HCT116 (cell line): ENCODE data around the gene TRHDE. TPM values are rescaled to one million over a fixed set of nuclear protein-coding genes. Genes with fewer than 3 reads are reported as not detected.

Experiments used
- ATAC-seq: fragments of 200-7000 bp; cut with Tn5 transposase; 2 replicates; pipeline ENCODE4 v1.9.1; 2020; ENCODE audit warnings: mild to moderate bottlenecking, moderate library complexity
- BruUV-seq: library from RNA; stranded (reverse); fragments of 400-500 nt; replicated peaks from 2 replicates; lab custom pipeline; 2021; lab: Mats Ljungman, UMichigan
- CTCF ChIA-PET: fragments of 300-600 bp; sonication (Branson Sonifier 250); formaldehyde crosslinking; loops from one replicate; lab custom pipeline; 2021; ENCODE audit warnings: antibody characterized with exemption; lab: Charles Lee
- POLR2A ChIA-PET: fragments of 300-600, 350-600 bp; sonication (Branson Sonifier 250); formaldehyde crosslinking; loops from one replicate; lab custom pipeline; 2021; ENCODE audit warnings: antibody characterized with exemption; lab: Charles Lee
- RAD21 ChIA-PET, 2 experiments: fragments of 300-600 bp; sonication (Branson Sonifier 250); formaldehyde crosslinking; loops; one replicate each; lab custom pipeline; 2023; ENCODE audit warnings: low total read pairs in 2 of 2; ENCODE audit not compliant: uncharacterized antibody in 2 of 2, unreplicated experiment in 2 of 2, low non-redundant PET in 1 of 2; lab: Charles Lee
- DNase-seq: peaks from one replicate; pipeline ENCODE4 v3.0.0-alpha.2; 2010; ENCODE audit warnings: low read depth, low spot score
- H2AFZ ChIP-seq: fragments of 200-600 bp; shearing (Covaris generic), sonication (generic); 2 replicates; pipeline ENCODE4 v1.6.1; 2017; ENCODE audit warnings: low read depth, mixed run types, mixed read lengths, antibody characterized with exemption, low read length; ENCODE audit not compliant: poor library complexity, severe bottlenecking
- H3K27ac ChIP-seq: 2 replicates; pipeline ENCODE4 v1.5.1; 2012; ENCODE audit warnings: low read depth, low read length
- H3K27me3 ChIP-seq: fragments of 200-600 bp; sonication (generic); 2 replicates; pipeline ENCODE4 v1.6.1; 2016; ENCODE audit warnings: mixed run types, low read length, mixed read lengths; ENCODE audit not compliant: insufficient read depth
- H3K36me3 ChIP-seq, 2 experiments: fragments of 200-500 bp in 1 of 2; fragments of 200-600 bp in 1 of 2; sonication (Bioruptor generic) in 1 of 2; sonication (generic) in 1 of 2; 2 replicates each; pipeline versions ENCODE4 v1.5.1 to v1.6.1; 2014 to 2016; ENCODE audit warnings: low read length in 2 of 2, inconsistent platforms in 1 of 2, mixed read lengths in 1 of 2, mixed run types in 1 of 2; ENCODE audit not compliant: insufficient read depth in 2 of 2, control insufficient read depth in 1 of 2
- H3K4me1 ChIP-seq, 2 experiments: fragments of 200-600 bp in 1 of 2; sonication (generic) in 1 of 2; 2 replicates each; pipeline versions ENCODE4 v1.5.1 to v1.6.1; 2012 to 2017; ENCODE audit warnings: low read length in 2 of 2, inconsistent platforms in 1 of 2, mild to moderate bottlenecking in 1 of 2, mixed read lengths in 1 of 2, mixed run types in 1 of 2, moderate library complexity in 1 of 2; ENCODE audit not compliant: insufficient read depth in 2 of 2, control insufficient read depth in 1 of 2
- H3K4me2 ChIP-seq: fragments of 200-600 bp; sonication (generic); 2 replicates; pipeline ENCODE4 v1.6.1; 2017; ENCODE audit warnings: mixed run types, low read length, mixed read lengths
- H3K4me3 ChIP-seq, 2 experiments: fragments of 200-600 bp in 1 of 2; sonication (generic) in 1 of 2; replicated peaks in 1 of 2; 2 replicates each; pipeline ENCODE4 v1.5.1; 2011 to 2016; ENCODE audit warnings: low read length in 2 of 2, control low read depth in 1 of 2, low read depth in 1 of 2, mild to moderate bottlenecking in 1 of 2, mixed read lengths in 1 of 2, mixed run types in 1 of 2
- H3K79me2 ChIP-seq: fragments of 200-600 bp; sonication (generic); 2 replicates; pipeline ENCODE4 v1.6.1; 2017; ENCODE audit warnings: mild to moderate bottlenecking, mixed run types, low read length, moderate library complexity, mixed read lengths; ENCODE audit not compliant: insufficient read depth
- H3K9ac ChIP-seq: fragments of 200-600 bp; sonication (generic); 2 replicates; pipeline ENCODE4 v1.6.1; 2016; ENCODE audit warnings: low read length, mixed read lengths
- H3K9me2 ChIP-seq: fragments of 200-600 bp; sonication (generic), shearing (Covaris generic); 2 replicates; pipeline ENCODE4 v1.6.1; 2017; ENCODE audit warnings: mixed run types, mild to moderate bottlenecking, moderate library complexity; ENCODE audit not compliant: insufficient read depth
- H3K9me3 ChIP-seq, 2 experiments: fragments of 200-500 bp in 1 of 2; fragments of 200-600 bp in 1 of 2; sonication (Bioruptor generic) in 1 of 2; sonication (generic) in 1 of 2; 2 replicates each; pipeline ENCODE4 v1.6.1; 2014 to 2017; ENCODE audit warnings: low read length in 2 of 2, mixed read lengths in 2 of 2, inconsistent platforms in 1 of 2, low read depth in 1 of 2, mild to moderate bottlenecking in 1 of 2, mixed run types in 1 of 2, moderate library complexity in 1 of 2; ENCODE audit not compliant: control insufficient read depth in 1 of 2, insufficient read depth in 1 of 2
- H4K20me1 ChIP-seq: fragments of 200-600 bp; sonication (generic), shearing (Covaris generic); 2 replicates; pipeline ENCODE4 v1.6.1; 2017; ENCODE audit warnings: mixed run types, mild to moderate bottlenecking, moderate library complexity; ENCODE audit not compliant: insufficient read depth
- CBX3 ChIP-seq: IDR thresholded peaks from 2 replicates; pipeline ENCODE4 v1.6.1; 2012; ENCODE audit warnings: low read depth
- EGR1 ChIP-seq: IDR thresholded peaks from 2 replicates; pipeline ENCODE4 v1.6.1; 2012; ENCODE audit warnings: low read depth
- ELF1 ChIP-seq: IDR thresholded peaks from 2 replicates; pipeline ENCODE4 v1.6.1; 2012; ENCODE audit warnings: low read depth, borderline replicate concordance
- EZH2 ChIP-seq: fragments of 200-600 bp; sonication (generic); IDR thresholded peaks from 2 replicates; pipeline ENCODE4 v1.6.1; 2017; ENCODE audit warnings: antibody characterized with exemption, mixed run types
- FOSL1 ChIP-seq: IDR thresholded peaks from 2 replicates; pipeline ENCODE4 v1.6.1; 2012; ENCODE audit warnings: low read depth
- POLR2A ChIP-seq: IDR thresholded peaks from 2 replicates; pipeline ENCODE4 v1.7.0; 2011; ENCODE audit warnings: borderline replicate concordance; ENCODE audit not compliant: insufficient read depth, insufficient read length; ENCODE audit errors: extremely low read depth
- RAD21 ChIP-seq: IDR thresholded peaks from 2 replicates; pipeline ENCODE4 v1.6.1; 2012; ENCODE audit warnings: low read depth, mild to moderate bottlenecking
- SIN3A ChIP-seq: IDR thresholded peaks from 2 replicates; pipeline ENCODE4 v1.6.1; 2012; ENCODE audit warnings: low read depth
- SP1 ChIP-seq: IDR thresholded peaks from 2 replicates; pipeline ENCODE4 v1.6.1; 2012; ENCODE audit warnings: low read depth
- YY1 ChIP-seq: IDR thresholded peaks from 2 replicates; pipeline ENCODE4 v1.6.1; 2011; ENCODE audit warnings: low read length, low read depth, moderate library complexity, mild to moderate bottlenecking; ENCODE audit not compliant: insufficient replicate concordance; ENCODE audit errors: extremely low read depth
- ZFX ChIP-seq: fragments of 450-650 bp; IDR thresholded peaks from 2 replicates; pipeline ENCODE4 v1.6.1; 2017
- ZNF274 ChIP-seq: fragments of 200-500 bp; sonication (Bioruptor generic); IDR thresholded peaks from 2 replicates; pipeline ENCODE4 v1.6.1; 2014; ENCODE audit warnings: mild to moderate bottlenecking, low read depth, low read length, inconsistent platforms
- intact Hi-C: fragments of 100-400 bp; cut with micrococcal nuclease; formaldehyde crosslinking; loops from 2 replicates; pipeline ENCODE4 v1.10.0; 2022
- total RNA-seq: library from RNA; stranded (reverse); gene quantifications from one replicate; pipeline ENCODE4 v1.2.1, GENCODE V29; 2021; ENCODE audit not compliant: unreplicated experiment
- TF ChIP-seq, protein P1 (sequence below): IDR thresholded peaks from 2 replicates; pipeline ENCODE4 v1.6.1; 2012
- TF ChIP-seq, protein P2 (sequence below), 3 experiments: fragments of 200-600 bp in 1 of 3; sonication (generic) in 1 of 3; IDR thresholded peaks in 2 of 3; conservative IDR thresholded peaks in 1 of 3; 2 replicates each; pipeline ENCODE4 v1.5.1; 2012 to 2017; ENCODE audit warnings: low read depth in 2 of 3, low read length in 2 of 3, antibody characterized with exemption in 1 of 3, borderline replicate concordance in 1 of 3, control low read depth in 1 of 3, mild to moderate bottlenecking in 1 of 3, mixed read lengths in 1 of 3, mixed run types in 1 of 3, moderate library complexity in 1 of 3; ENCODE audit not compliant: insufficient read depth in 1 of 3
- TF ChIP-seq, protein P3 (sequence below): IDR thresholded peaks from 2 replicates; pipeline ENCODE4 v1.6.1; 2012

TRHDE gene
- total RNA-seq, 1 experiment from 2014 or later: 2.9 TPM

DNA sequence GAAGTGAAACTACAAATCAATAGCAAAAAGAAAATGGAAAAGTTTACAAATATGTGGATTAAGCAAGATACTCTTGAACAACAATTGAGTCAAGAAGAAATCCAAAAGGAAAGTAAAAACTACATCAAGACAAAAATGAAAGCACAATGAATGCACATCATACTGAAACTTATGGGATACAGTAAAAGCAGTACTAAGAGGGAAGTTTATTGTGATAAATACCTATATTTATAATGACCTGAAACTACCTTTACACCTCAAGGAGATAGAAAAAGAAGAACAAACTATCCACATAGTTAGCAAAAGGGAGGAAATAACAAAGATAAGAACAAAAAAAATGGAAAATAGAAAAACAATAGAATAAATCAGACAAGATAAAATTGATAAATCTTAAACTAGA is 375.0 kb downstream of the TRHDE start:
- no peak for DNase-seq
- Histone ChIP-seq H3K4me3 (no peak overlapping the region), H4K20me1 (no peaks in the 10 kb centered on the region), H3K9me3 (no peaks in the 10 kb centered on the region), H3K4me2 (no peak overlapping the region), H3K9ac (no peak overlapping the region), H2AFZ (no peak overlapping the region), H3K27me3 (no peaks in the 10 kb centered on the region), H3K4me1 (no peaks in the 10 kb centered on the region), H3K27ac (no peak overlapping the region), H3K36me3 (no peaks in the 10 kb centered on the region), H3K79me2 (no peaks in the 10 kb centered on the region), H3K9me2 (no peaks in the 10 kb centered on the region)
- no peak for TF ChIP-seq SIN3A
- TF ChIP-seq CBX3: no peak
- TF ChIP-seq ZNF274: no peak
- TF ChIP-seq, protein P1, sequence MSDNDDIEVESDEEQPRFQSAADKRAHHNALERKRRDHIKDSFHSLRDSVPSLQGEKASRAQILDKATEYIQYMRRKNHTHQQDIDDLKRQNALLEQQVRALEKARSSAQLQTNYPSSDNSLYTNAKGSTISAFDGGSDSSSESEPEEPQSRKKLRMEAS: no peak
- no peak for TF ChIP-seq ELF1
- no peak for TF ChIP-seq YY1
- no peak for TF ChIP-seq POLR2A
- no peak for TF ChIP-seq EGR1
- no peak for TF ChIP-seq SP1
- no peak for TF ChIP-seq RAD21
- no peak for TF ChIP-seq FOSL1
- TF ChIP-seq, protein P2, sequence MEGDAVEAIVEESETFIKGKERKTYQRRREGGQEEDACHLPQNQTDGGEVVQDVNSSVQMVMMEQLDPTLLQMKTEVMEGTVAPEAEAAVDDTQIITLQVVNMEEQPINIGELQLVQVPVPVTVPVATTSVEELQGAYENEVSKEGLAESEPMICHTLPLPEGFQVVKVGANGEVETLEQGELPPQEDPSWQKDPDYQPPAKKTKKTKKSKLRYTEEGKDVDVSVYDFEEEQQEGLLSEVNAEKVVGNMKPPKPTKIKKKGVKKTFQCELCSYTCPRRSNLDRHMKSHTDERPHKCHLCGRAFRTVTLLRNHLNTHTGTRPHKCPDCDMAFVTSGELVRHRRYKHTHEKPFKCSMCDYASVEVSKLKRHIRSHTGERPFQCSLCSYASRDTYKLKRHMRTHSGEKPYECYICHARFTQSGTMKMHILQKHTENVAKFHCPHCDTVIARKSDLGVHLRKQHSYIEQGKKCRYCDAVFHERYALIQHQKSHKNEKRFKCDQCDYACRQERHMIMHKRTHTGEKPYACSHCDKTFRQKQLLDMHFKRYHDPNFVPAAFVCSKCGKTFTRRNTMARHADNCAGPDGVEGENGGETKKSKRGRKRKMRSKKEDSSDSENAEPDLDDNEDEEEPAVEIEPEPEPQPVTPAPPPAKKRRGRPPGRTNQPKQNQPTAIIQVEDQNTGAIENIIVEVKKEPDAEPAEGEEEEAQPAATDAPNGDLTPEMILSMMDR (IDR thresholded peaks at IDR 0.05 in 2 of 3, conservative IDR thresholded peaks at IDR 0.05 in 1 of 3; ENCODE audit: borderline replicate concordance in 1 of 3, insufficient read depth in 1 of 3, low read depth in 2 of 3, low read length in 2 of 3): no peak
- no peak for TF ChIP-seq ZFX
- TF ChIP-seq, protein P3, sequence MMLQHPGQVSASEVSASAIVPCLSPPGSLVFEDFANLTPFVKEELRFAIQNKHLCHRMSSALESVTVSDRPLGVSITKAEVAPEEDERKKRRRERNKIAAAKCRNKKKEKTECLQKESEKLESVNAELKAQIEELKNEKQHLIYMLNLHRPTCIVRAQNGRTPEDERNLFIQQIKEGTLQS: no peak
- TF ChIP-seq EZH2: no peak
- ChIA-PET POLR2A (no interaction called here), RAD21 (no interaction called here), CTCF (no interaction called here)
- no peak for ATAC-seq
- intact Hi-C loops: no loop called here
- BruUV-seq: no TSS peak
